HCT116 (cell line): ENCODE data around the gene IQUB. TPM values are rescaled to one million over a fixed set of nuclear protein-coding genes. Genes with fewer than 3 reads are reported as not detected.

Source experiments
- ATAC-seq: fragments of 200-7000 bp; cut with Tn5 transposase; 2 replicates; pipeline ENCODE4 v1.9.1; 2020; ENCODE audit warnings: mild to moderate bottlenecking, moderate library complexity
- BruUV-seq: library from RNA; stranded (reverse); fragments of 400-500 nt; replicated peaks from 2 replicates; lab custom pipeline; 2021; lab: Mats Ljungman, UMichigan
- CTCF ChIA-PET: fragments of 300-600 bp; sonication (Branson Sonifier 250); formaldehyde crosslinking; loops from one replicate; lab custom pipeline; 2021; ENCODE audit warnings: antibody characterized with exemption; lab: Charles Lee
- POLR2A ChIA-PET: fragments of 300-600, 350-600 bp; sonication (Branson Sonifier 250); formaldehyde crosslinking; loops from one replicate; lab custom pipeline; 2021; ENCODE audit warnings: antibody characterized with exemption; lab: Charles Lee
- RAD21 ChIA-PET, 2 experiments: fragments of 300-600 bp; sonication (Branson Sonifier 250); formaldehyde crosslinking; loops; one replicate each; lab custom pipeline; 2023; ENCODE audit warnings: low total read pairs in 2 of 2; ENCODE audit not compliant: uncharacterized antibody in 2 of 2, unreplicated experiment in 2 of 2, low non-redundant PET in 1 of 2; lab: Charles Lee
- DNase-seq: peaks from one replicate; pipeline ENCODE4 v3.0.0-alpha.2; 2010; ENCODE audit warnings: low read depth, low spot score
- H2AFZ ChIP-seq: fragments of 200-600 bp; shearing (Covaris generic), sonication (generic); 2 replicates; pipeline ENCODE4 v1.6.1; 2017; ENCODE audit warnings: low read depth, mixed run types, mixed read lengths, antibody characterized with exemption, low read length; ENCODE audit not compliant: poor library complexity, severe bottlenecking
- H3K27ac ChIP-seq: 2 replicates; pipeline ENCODE4 v1.5.1; 2012; ENCODE audit warnings: low read depth, low read length
- H3K27me3 ChIP-seq: fragments of 200-600 bp; sonication (generic); 2 replicates; pipeline ENCODE4 v1.6.1; 2016; ENCODE audit warnings: mixed run types, low read length, mixed read lengths; ENCODE audit not compliant: insufficient read depth
- H3K36me3 ChIP-seq, 2 experiments: fragments of 200-500 bp in 1 of 2; fragments of 200-600 bp in 1 of 2; sonication (Bioruptor generic) in 1 of 2; sonication (generic) in 1 of 2; 2 replicates each; pipeline versions ENCODE4 v1.5.1 to v1.6.1; 2014 to 2016; ENCODE audit warnings: low read length in 2 of 2, inconsistent platforms in 1 of 2, mixed read lengths in 1 of 2, mixed run types in 1 of 2; ENCODE audit not compliant: insufficient read depth in 2 of 2, control insufficient read depth in 1 of 2
- H3K4me1 ChIP-seq, 2 experiments: fragments of 200-600 bp in 1 of 2; sonication (generic) in 1 of 2; 2 replicates each; pipeline versions ENCODE4 v1.5.1 to v1.6.1; 2012 to 2017; ENCODE audit warnings: low read length in 2 of 2, inconsistent platforms in 1 of 2, mild to moderate bottlenecking in 1 of 2, mixed read lengths in 1 of 2, mixed run types in 1 of 2, moderate library complexity in 1 of 2; ENCODE audit not compliant: insufficient read depth in 2 of 2, control insufficient read depth in 1 of 2
- H3K4me2 ChIP-seq: fragments of 200-600 bp; sonication (generic); 2 replicates; pipeline ENCODE4 v1.6.1; 2017; ENCODE audit warnings: mixed run types, low read length, mixed read lengths
- H3K4me3 ChIP-seq, 2 experiments: fragments of 200-600 bp in 1 of 2; sonication (generic) in 1 of 2; replicated peaks in 1 of 2; 2 replicates each; pipeline ENCODE4 v1.5.1; 2011 to 2016; ENCODE audit warnings: low read length in 2 of 2, control low read depth in 1 of 2, low read depth in 1 of 2, mild to moderate bottlenecking in 1 of 2, mixed read lengths in 1 of 2, mixed run types in 1 of 2
- H3K79me2 ChIP-seq: fragments of 200-600 bp; sonication (generic); 2 replicates; pipeline ENCODE4 v1.6.1; 2017; ENCODE audit warnings: mild to moderate bottlenecking, mixed run types, low read length, moderate library complexity, mixed read lengths; ENCODE audit not compliant: insufficient read depth
- H3K9ac ChIP-seq: fragments of 200-600 bp; sonication (generic); 2 replicates; pipeline ENCODE4 v1.6.1; 2016; ENCODE audit warnings: low read length, mixed read lengths
- H3K9me2 ChIP-seq: fragments of 200-600 bp; sonication (generic), shearing (Covaris generic); 2 replicates; pipeline ENCODE4 v1.6.1; 2017; ENCODE audit warnings: mixed run types, mild to moderate bottlenecking, moderate library complexity; ENCODE audit not compliant: insufficient read depth
- H3K9me3 ChIP-seq, 2 experiments: fragments of 200-500 bp in 1 of 2; fragments of 200-600 bp in 1 of 2; sonication (Bioruptor generic) in 1 of 2; sonication (generic) in 1 of 2; 2 replicates each; pipeline ENCODE4 v1.6.1; 2014 to 2017; ENCODE audit warnings: low read length in 2 of 2, mixed read lengths in 2 of 2, inconsistent platforms in 1 of 2, low read depth in 1 of 2, mild to moderate bottlenecking in 1 of 2, mixed run types in 1 of 2, moderate library complexity in 1 of 2; ENCODE audit not compliant: control insufficient read depth in 1 of 2, insufficient read depth in 1 of 2
- H4K20me1 ChIP-seq: fragments of 200-600 bp; sonication (generic), shearing (Covaris generic); 2 replicates; pipeline ENCODE4 v1.6.1; 2017; ENCODE audit warnings: mixed run types, mild to moderate bottlenecking, moderate library complexity; ENCODE audit not compliant: insufficient read depth
- CBX3 ChIP-seq: IDR thresholded peaks from 2 replicates; pipeline ENCODE4 v1.6.1; 2012; ENCODE audit warnings: low read depth
- CEBPB ChIP-seq: IDR thresholded peaks from 2 replicates; pipeline ENCODE4 v1.6.1; 2012; ENCODE audit warnings: low read depth
- EGR1 ChIP-seq: IDR thresholded peaks from 2 replicates; pipeline ENCODE4 v1.6.1; 2012; ENCODE audit warnings: low read depth
- EZH2 ChIP-seq: fragments of 200-600 bp; sonication (generic); IDR thresholded peaks from 2 replicates; pipeline ENCODE4 v1.6.1; 2017; ENCODE audit warnings: antibody characterized with exemption, mixed run types
- EZH2phosphoT487 ChIP-seq: fragments of 200-600 bp; IDR thresholded peaks from 2 replicates; pipeline ENCODE4 v1.6.1; 2018; ENCODE audit warnings: antibody characterized with exemption, borderline replicate concordance
- FOSL1 ChIP-seq: IDR thresholded peaks from 2 replicates; pipeline ENCODE4 v1.6.1; 2012; ENCODE audit warnings: low read depth
- JUND ChIP-seq: IDR thresholded peaks from 2 replicates; pipeline ENCODE4 v1.6.1; 2012
- POLR2AphosphoS5 ChIP-seq: IDR thresholded peaks from 2 replicates; pipeline ENCODE4 v1.6.1; 2011; ENCODE audit warnings: mild to moderate bottlenecking, low read depth, low read length, moderate library complexity
- SIN3A ChIP-seq: IDR thresholded peaks from 2 replicates; pipeline ENCODE4 v1.6.1; 2012; ENCODE audit warnings: low read depth
- SP1 ChIP-seq: IDR thresholded peaks from 2 replicates; pipeline ENCODE4 v1.6.1; 2012; ENCODE audit warnings: low read depth
- TCF7L2 ChIP-seq: IDR thresholded peaks from 2 replicates; pipeline ENCODE4 v1.7.0; 2011; ENCODE audit warnings: borderline replicate concordance, inconsistent platforms; ENCODE audit not compliant: insufficient read depth, insufficient read length; ENCODE audit errors: extremely low read depth
- ZFX ChIP-seq: fragments of 450-650 bp; IDR thresholded peaks from 2 replicates; pipeline ENCODE4 v1.6.1; 2017
- ZNF274 ChIP-seq: fragments of 200-500 bp; sonication (Bioruptor generic); IDR thresholded peaks from 2 replicates; pipeline ENCODE4 v1.6.1; 2014; ENCODE audit warnings: mild to moderate bottlenecking, low read depth, low read length, inconsistent platforms
- intact Hi-C: fragments of 100-400 bp; cut with micrococcal nuclease; formaldehyde crosslinking; loops from 2 replicates; pipeline ENCODE4 v1.10.0; 2022
- total RNA-seq: library from RNA; stranded (reverse); gene quantifications from one replicate; pipeline ENCODE4 v1.2.1, GENCODE V29; 2021; ENCODE audit not compliant: unreplicated experiment
- TF ChIP-seq, protein P1 (sequence below): IDR thresholded peaks from 2 replicates; pipeline ENCODE4 v1.6.1; 2012; ENCODE audit warnings: low read depth
- TF ChIP-seq, protein P2 (sequence below): IDR thresholded peaks from 2 replicates; pipeline ENCODE4 v1.6.1; 2011; ENCODE audit warnings: mild to moderate bottlenecking, low read length, moderate library complexity; ENCODE audit not compliant: insufficient replicate concordance; ENCODE audit errors: extremely low read depth
- TF ChIP-seq, protein P3 (sequence below), 3 experiments: fragments of 200-600 bp in 1 of 3; sonication (generic) in 1 of 3; IDR thresholded peaks in 2 of 3; conservative IDR thresholded peaks in 1 of 3; 2 replicates each; pipeline ENCODE4 v1.5.1; 2012 to 2017; ENCODE audit warnings: low read depth in 2 of 3, low read length in 2 of 3, antibody characterized with exemption in 1 of 3, borderline replicate concordance in 1 of 3, control low read depth in 1 of 3, mild to moderate bottlenecking in 1 of 3, mixed read lengths in 1 of 3, mixed run types in 1 of 3, moderate library complexity in 1 of 3; ENCODE audit not compliant: insufficient read depth in 1 of 3

The IQUB gene
- total RNA-seq, 1 experiment from 2014 or later = 0.79 TPM

DNA sequence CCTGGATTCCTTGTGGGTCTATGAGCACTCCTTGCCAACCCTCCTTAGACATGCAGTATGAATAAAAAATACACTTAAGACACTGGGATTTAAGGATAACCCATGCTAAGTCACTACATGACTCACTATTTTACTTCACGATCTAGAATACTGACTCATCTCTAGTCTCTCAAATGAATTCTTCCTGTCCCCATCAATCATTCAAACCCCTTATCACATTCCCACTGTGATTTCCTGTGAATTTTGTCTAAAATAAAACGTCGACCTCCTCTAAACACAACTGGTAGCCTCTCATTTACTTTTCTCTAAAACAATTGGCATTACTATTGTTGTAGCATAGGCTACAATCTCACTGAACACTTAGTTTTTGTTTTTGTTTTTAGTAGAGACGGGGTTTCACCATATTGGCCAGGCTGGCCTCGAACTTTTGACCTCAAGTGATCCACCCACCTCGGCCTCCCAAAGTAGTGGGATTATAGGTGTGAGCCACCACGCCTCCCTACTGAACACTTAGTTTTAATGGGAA lies 3.9 kb upstream of the IQUB start:
- Histone ChIP-seq H3K4me1 (peaks cover 11 to 33% of the 10 kb centered on the region in 2 experiments), H3K9me2 (no peaks in the 10 kb centered on the region), H4K20me1 (no peaks in the 10 kb centered on the region), H3K9ac (peak overlapping the region; percentile 29), H3K79me2 (no peaks in the 10 kb centered on the region), H3K27ac (peak overlapping the region; percentile 32; the same call in 1 of the 2 replicates), H3K27me3 (no peaks in the 10 kb centered on the region), H3K4me2 (peak overlapping the region; percentile 60), H3K9me3 (no peaks in the 10 kb centered on the region), H3K4me3 (peak overlapping the region in 1 of 2 experiments; percentile 20; a peak in 2 of 4 replicates), H2AFZ (no peak overlapping the region), H3K36me3 (no peaks in the 10 kb centered on the region)
- ChIA-PET RAD21 (no interaction called here), CTCF (interaction anchor here (3.0 kb wide), 1 partner anchor 44 kb away, joined by 13 read pairs; no protein-coding TSS in a partner anchor), POLR2A (no interaction called here)
- intact Hi-C loops = no loop called here
- no TSS peak for BruUV-seq
- ATAC-seq (no peak; the same call in 1 of the 2 replicates), DNase-seq (peak; percentile 60)
- TF ChIP-seq EZH2 = no peak
- TF ChIP-seq, protein P1, sequence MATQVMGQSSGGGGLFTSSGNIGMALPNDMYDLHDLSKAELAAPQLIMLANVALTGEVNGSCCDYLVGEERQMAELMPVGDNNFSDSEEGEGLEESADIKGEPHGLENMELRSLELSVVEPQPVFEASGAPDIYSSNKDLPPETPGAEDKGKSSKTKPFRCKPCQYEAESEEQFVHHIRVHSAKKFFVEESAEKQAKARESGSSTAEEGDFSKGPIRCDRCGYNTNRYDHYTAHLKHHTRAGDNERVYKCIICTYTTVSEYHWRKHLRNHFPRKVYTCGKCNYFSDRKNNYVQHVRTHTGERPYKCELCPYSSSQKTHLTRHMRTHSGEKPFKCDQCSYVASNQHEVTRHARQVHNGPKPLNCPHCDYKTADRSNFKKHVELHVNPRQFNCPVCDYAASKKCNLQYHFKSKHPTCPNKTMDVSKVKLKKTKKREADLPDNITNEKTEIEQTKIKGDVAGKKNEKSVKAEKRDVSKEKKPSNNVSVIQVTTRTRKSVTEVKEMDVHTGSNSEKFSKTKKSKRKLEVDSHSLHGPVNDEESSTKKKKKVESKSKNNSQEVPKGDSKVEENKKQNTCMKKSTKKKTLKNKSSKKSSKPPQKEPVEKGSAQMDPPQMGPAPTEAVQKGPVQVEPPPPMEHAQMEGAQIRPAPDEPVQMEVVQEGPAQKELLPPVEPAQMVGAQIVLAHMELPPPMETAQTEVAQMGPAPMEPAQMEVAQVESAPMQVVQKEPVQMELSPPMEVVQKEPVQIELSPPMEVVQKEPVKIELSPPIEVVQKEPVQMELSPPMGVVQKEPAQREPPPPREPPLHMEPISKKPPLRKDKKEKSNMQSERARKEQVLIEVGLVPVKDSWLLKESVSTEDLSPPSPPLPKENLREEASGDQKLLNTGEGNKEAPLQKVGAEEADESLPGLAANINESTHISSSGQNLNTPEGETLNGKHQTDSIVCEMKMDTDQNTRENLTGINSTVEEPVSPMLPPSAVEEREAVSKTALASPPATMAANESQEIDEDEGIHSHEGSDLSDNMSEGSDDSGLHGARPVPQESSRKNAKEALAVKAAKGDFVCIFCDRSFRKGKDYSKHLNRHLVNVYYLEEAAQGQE = no peak
- TF ChIP-seq EGR1 = peak; percentile 31; the same call in 1 of the 2 replicates
- TF ChIP-seq CBX3 = peak; percentile 57; the same call in 1 of the 2 replicates
- TF ChIP-seq, protein P2, sequence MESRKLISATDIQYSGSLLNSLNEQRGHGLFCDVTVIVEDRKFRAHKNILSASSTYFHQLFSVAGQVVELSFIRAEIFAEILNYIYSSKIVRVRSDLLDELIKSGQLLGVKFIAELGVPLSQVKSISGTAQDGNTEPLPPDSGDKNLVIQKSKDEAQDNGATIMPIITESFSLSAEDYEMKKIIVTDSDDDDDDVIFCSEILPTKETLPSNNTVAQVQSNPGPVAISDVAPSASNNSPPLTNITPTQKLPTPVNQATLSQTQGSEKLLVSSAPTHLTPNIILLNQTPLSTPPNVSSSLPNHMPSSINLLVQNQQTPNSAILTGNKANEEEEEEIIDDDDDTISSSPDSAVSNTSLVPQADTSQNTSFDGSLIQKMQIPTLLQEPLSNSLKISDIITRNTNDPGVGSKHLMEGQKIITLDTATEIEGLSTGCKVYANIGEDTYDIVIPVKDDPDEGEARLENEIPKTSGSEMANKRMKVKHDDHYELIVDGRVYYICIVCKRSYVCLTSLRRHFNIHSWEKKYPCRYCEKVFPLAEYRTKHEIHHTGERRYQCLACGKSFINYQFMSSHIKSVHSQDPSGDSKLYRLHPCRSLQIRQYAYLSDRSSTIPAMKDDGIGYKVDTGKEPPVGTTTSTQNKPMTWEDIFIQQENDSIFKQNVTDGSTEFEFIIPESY = no peak
- TF ChIP-seq, protein P3, sequence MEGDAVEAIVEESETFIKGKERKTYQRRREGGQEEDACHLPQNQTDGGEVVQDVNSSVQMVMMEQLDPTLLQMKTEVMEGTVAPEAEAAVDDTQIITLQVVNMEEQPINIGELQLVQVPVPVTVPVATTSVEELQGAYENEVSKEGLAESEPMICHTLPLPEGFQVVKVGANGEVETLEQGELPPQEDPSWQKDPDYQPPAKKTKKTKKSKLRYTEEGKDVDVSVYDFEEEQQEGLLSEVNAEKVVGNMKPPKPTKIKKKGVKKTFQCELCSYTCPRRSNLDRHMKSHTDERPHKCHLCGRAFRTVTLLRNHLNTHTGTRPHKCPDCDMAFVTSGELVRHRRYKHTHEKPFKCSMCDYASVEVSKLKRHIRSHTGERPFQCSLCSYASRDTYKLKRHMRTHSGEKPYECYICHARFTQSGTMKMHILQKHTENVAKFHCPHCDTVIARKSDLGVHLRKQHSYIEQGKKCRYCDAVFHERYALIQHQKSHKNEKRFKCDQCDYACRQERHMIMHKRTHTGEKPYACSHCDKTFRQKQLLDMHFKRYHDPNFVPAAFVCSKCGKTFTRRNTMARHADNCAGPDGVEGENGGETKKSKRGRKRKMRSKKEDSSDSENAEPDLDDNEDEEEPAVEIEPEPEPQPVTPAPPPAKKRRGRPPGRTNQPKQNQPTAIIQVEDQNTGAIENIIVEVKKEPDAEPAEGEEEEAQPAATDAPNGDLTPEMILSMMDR (IDR thresholded peaks at IDR 0.05 in 2 of 3, conservative IDR thresholded peaks at IDR 0.05 in 1 of 3; ENCODE audit: borderline replicate concordance in 1 of 3, insufficient read depth in 1 of 3, low read depth in 2 of 3, low read length in 2 of 3) = no peak
- TF ChIP-seq EZH2phosphoT487 = no peak
- no peak for TF ChIP-seq ZNF274
- 0 out of 2 replicates have a peak, but pooled peaks have one; percentile 20 for TF ChIP-seq CEBPB
- TF ChIP-seq FOSL1 = peak; percentile 81
- TF ChIP-seq JUND = peak; percentile 74
- TF ChIP-seq SP1 = 0 out of 2 replicates have a peak, but pooled peaks have one; percentile 38
- TF ChIP-seq POLR2AphosphoS5 = no peak
- no peak for TF ChIP-seq ZFX
- TF ChIP-seq SIN3A = 0 out of 2 replicates have a peak, but pooled peaks have one; percentile 20
- TF ChIP-seq TCF7L2 = no peak
